HUES48 (cell line): ENCODE results near the gene QSOX1.

Experiments
- H3K27ac ChIP-seq: one replicate; pipeline ENCODE4 v1.7.0; 2013; ENCODE audit warnings: low read depth, low read length, inconsistent platforms
- H3K27me3 ChIP-seq: 2 replicates; pipeline ENCODE4 v1.6.1; 2013; ENCODE audit warnings: mild to moderate bottlenecking, low read length; ENCODE audit not compliant: control insufficient read depth, insufficient read depth
- H3K36me3 ChIP-seq: 2 replicates; pipeline ENCODE4 v1.6.1; 2013; ENCODE audit warnings: low read length; ENCODE audit not compliant: control insufficient read depth, insufficient read depth
- H3K4me1 ChIP-seq: 2 replicates; pipeline ENCODE4 v1.6.1; 2013; ENCODE audit warnings: mild to moderate bottlenecking, low read length; ENCODE audit not compliant: control insufficient read depth, insufficient read depth
- H3K4me3 ChIP-seq: 2 replicates; pipeline ENCODE4 v1.5.1; 2013; ENCODE audit warnings: mild to moderate bottlenecking, low read depth, low read length
- H3K9ac ChIP-seq: 2 replicates; pipeline ENCODE4 v1.6.1; 2013; ENCODE audit warnings: mild to moderate bottlenecking, low read depth, low read length, moderate library complexity
- H3K9me3 ChIP-seq: 2 replicates; pipeline ENCODE4 v1.6.1; 2013; ENCODE audit warnings: low read length; ENCODE audit not compliant: control insufficient read depth, insufficient read depth

The QSOX1 gene, protein sequence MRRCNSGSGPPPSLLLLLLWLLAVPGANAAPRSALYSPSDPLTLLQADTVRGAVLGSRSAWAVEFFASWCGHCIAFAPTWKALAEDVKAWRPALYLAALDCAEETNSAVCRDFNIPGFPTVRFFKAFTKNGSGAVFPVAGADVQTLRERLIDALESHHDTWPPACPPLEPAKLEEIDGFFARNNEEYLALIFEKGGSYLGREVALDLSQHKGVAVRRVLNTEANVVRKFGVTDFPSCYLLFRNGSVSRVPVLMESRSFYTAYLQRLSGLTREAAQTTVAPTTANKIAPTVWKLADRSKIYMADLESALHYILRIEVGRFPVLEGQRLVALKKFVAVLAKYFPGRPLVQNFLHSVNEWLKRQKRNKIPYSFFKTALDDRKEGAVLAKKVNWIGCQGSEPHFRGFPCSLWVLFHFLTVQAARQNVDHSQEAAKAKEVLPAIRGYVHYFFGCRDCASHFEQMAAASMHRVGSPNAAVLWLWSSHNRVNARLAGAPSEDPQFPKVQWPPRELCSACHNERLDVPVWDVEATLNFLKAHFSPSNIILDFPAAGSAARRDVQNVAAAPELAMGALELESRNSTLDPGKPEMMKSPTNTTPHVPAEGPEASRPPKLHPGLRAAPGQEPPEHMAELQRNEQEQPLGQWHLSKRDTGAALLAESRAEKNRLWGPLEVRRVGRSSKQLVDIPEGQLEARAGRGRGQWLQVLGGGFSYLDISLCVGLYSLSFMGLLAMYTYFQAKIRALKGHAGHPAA

DNA sequence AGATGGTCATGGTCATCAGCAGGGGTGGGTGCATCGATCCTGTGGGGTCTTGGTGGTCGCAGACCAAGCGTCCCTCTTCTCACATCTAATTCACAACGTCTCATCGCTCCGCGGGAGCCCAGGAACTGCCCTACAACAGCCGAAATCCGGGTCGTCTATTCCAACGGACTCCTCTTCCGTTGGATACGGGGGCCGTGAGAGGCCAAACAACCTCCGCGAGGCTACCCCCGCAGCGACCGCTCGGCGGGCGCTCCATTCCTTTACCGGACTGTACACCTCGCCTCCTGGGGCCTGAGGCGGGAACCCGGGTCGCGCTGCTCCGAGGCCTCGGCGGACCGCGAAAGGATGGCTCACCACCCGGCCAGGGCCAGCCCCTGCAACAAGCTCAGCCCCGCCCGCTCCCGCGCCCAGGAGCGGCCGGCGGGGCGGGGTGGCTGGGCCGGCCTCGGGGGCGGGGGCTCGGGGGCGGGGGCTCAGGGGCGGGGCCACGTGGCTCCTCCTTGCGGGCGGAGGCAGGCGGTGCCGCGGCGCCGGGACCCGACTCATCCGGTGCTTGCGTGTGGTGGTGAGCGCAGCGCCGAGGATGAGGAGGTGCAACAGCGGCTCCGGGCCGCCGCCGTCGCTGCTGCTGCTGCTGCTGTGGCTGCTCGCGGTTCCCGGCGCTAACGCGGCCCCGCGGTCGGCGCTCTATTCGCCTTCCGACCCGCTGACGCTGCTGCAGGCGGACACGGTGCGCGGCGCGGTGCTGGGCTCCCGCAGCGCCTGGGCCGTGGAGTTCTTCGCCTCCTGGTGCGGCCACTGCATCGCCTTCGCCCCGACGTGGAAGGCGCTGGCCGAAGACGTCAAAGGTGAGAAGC lies at the start of gene QSOX1:
Gene QSOX1 (plus strand): TSS at position 545 of the 857 bp plus-strand sequence. CDS start 39 bp downstream, at position 584.
- Histone ChIP-seq H3K9me3 (no peaks in the 10 kb centered on the region), H3K36me3 (no peaks in the 10 kb centered on the region), H3K4me3 (peak within 1 kb of the TSS; percentile 90), H3K27ac (peak within 1 kb of the TSS; percentile 66), H3K27me3 (peaks cover 19% of the 10 kb centered on the region), H3K9ac (peak within 1 kb of the TSS; percentile 78), H3K4me1 (peaks cover 17% of the 10 kb centered on the region)

DNA sequence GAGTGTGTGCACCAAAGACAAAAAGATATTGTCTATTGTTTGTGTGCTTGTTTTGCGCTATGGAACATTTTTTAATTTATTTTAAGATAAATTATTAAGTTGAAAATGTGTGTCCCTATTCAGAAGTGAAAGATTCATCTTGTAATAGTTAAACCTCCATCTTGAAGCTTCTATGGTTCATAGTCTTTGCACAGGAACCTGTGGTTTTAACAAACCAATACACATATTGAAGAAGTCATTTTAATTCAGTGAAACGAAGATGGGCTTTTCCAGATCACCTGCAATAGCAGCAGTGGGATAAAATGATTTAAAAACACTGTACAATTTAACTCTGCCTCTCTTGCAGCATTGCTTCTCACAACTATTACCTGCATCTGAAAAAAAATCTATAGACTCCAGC lies 42.6 kb upstream of the QSOX1 start:
- Histone ChIP-seq H3K4me1 (no peaks in the 10 kb centered on the region), H3K36me3 (peaks cover 28% of the 10 kb centered on the region), H3K27ac (no peak overlapping the region), H3K4me3 (no peak overlapping the region), H3K9me3 (no peaks in the 10 kb centered on the region), H3K9ac (no peak overlapping the region), H3K27me3 (no peaks in the 10 kb centered on the region)

GRCh38 chr1:180112984-180113647 lies 41.6 kb upstream of the QSOX1 start:
- peaks cover 28% of the 10 kb centered on the region for H3K36me3 ChIP-seq
- no peak overlapping the region for H3K4me3 ChIP-seq
- H3K9me3 ChIP-seq = no peaks in the 10 kb centered on the region
- no peak overlapping the region for H3K9ac ChIP-seq
- no peak overlapping the region for H3K27ac ChIP-seq
- no peaks in the 10 kb centered on the region for H3K4me1 ChIP-seq
- no peaks in the 10 kb centered on the region for H3K27me3 ChIP-seq

- Histone ChIP-seq H3K4me1 (no peaks in the 10 kb centered on the region), H3K27ac (no peak overlapping the region), H3K9me3 (no peaks in the 10 kb centered on the region), H3K4me3 (no peak overlapping the region), H3K36me3 (peaks cover 28% of the 10 kb centered on the region), H3K27me3 (no peaks in the 10 kb centered on the region), H3K9ac (no peak overlapping the region)
Observed at GRCh38 chr1:180114396-180114945, 40.2 kb upstream of the QSOX1 start.

DNA sequence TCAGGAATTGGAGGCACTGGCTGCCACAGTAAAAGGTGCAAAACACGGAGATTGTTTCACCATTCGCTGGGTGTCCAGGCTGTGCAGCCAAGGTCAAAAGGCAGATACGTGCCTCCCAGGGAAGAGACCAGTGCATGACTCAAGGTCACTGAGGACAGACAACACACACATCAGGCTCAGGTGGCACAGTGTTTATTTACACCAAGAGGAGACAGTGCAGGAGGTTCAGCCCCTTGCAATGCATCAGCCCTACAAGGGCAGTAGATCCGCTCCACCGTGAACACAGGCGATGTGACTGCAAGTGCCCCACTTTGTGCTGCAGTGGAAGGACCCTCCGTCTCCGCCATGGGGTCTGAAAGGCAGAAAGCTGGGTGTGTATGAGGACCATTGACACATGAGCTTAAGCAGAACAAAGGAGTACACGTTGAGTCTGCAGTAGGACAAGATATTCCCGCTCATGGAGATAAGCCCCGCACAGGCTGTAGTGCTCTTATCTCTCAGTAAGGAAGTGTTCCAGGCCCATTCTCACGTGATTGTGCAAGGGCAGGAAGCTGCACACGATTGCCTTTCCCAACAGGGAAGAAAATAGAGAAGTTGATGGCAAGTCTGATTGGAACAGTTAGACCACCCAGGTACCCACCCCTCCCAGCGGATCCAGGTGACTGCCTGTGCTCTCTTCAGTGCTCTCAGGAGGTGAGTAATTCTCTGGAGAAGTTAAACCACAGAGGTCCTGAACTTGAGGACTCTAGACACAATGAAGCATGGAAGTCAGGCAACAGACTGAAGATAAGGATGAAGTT lies 37.5 kb upstream of the QSOX1 start:
- no peak overlapping the region for H3K27ac ChIP-seq
- no peak overlapping the region for H3K9ac ChIP-seq
- no peaks in the 10 kb centered on the region for H3K9me3 ChIP-seq
- no peak overlapping the region for H3K4me3 ChIP-seq
- no peaks in the 10 kb centered on the region for H3K27me3 ChIP-seq
- H3K4me1 ChIP-seq = no peaks in the 10 kb centered on the region
- peaks cover 8% of the 10 kb centered on the region for H3K36me3 ChIP-seq

DNA sequence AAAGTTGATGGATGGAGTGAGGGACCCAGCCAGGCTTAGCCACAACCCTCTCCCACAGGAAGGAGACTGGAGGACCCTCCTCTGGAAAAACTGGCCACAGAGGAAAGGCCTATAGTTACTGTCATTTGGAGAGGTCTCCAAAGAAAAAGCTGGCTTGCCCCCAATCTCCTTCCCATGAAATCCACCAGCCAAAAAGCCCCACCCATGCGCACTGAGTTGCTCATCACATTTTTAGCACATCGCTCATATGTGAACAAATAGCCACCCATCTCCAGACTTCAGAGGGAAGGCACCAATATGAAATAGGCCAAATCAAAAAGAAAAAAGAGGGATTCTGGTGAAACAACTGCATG lies 36.9 kb upstream of the QSOX1 start:
- no peak overlapping the region for H3K4me3 ChIP-seq
- H3K27me3 ChIP-seq = no peaks in the 10 kb centered on the region
- H3K4me1 ChIP-seq = no peaks in the 10 kb centered on the region
- no peak overlapping the region for H3K27ac ChIP-seq
- no peaks in the 10 kb centered on the region for H3K9me3 ChIP-seq
- peaks cover 3% of the 10 kb centered on the region for H3K36me3 ChIP-seq
- H3K9ac ChIP-seq = no peak overlapping the region

DNA sequence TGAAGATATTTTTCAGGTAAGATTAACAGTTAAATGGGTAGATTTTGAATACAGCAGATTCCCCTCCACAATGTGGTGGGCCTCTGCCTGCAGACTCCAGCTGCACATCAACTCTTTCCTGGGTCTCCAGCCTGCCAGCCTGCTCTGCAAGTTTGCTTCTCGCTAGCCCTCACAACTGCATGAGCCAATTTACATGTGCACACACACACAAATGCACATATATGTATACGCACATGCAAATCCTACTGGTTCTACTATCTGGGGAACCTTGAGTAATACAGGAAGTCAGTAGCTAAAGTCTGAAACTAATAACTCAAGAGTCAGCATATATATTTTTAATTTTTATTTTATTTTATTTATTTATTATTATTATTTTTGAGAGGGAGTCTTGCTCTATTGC lies 34.8 kb upstream of the QSOX1 start:
- H3K4me3 ChIP-seq = no peak overlapping the region
- H3K27ac ChIP-seq = no peak overlapping the region
- no peaks in the 10 kb centered on the region for H3K4me1 ChIP-seq
- no peaks in the 10 kb centered on the region for H3K36me3 ChIP-seq
- no peak overlapping the region for H3K9ac ChIP-seq
- no peaks in the 10 kb centered on the region for H3K27me3 ChIP-seq
- H3K9me3 ChIP-seq = no peaks in the 10 kb centered on the region

GRCh38 chr1:180123463-180123936 lies 31.2 kb upstream of the QSOX1 start:
- Histone ChIP-seq H3K27ac (no peak overlapping the region), H3K9ac (no peak overlapping the region), H3K4me3 (no peak overlapping the region), H3K27me3 (no peaks in the 10 kb centered on the region), H3K9me3 (no peaks in the 10 kb centered on the region), H3K36me3 (no peaks in the 10 kb centered on the region), H3K4me1 (no peaks in the 10 kb centered on the region)

DNA sequence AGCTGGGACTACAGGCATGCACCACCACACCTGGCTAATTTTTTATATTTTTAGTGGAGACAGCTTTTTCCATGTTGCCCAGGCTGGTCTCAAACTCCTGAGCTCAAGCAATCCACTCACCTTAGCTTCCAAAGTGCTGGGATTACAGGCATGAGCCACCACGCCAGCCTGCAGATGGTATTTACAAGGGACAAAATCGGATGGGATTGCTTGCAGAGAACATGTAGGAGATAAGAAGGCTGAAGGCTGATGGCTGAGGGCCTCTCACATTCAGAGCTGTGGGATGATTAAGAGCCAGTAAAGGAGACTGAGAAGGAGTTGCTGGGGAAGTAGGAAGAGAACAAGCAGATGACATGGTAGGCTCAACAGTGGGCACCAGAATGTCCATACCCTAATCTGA lies 24.0 kb upstream of the QSOX1 start:
- no peak overlapping the region for H3K9ac ChIP-seq
- H3K4me1 ChIP-seq = no peaks in the 10 kb centered on the region
- H3K27me3 ChIP-seq = no peaks in the 10 kb centered on the region
- no peaks in the 10 kb centered on the region for H3K36me3 ChIP-seq
- no peak overlapping the region for H3K27ac ChIP-seq
- no peak overlapping the region for H3K4me3 ChIP-seq
- H3K9me3 ChIP-seq = no peaks in the 10 kb centered on the region

DNA sequence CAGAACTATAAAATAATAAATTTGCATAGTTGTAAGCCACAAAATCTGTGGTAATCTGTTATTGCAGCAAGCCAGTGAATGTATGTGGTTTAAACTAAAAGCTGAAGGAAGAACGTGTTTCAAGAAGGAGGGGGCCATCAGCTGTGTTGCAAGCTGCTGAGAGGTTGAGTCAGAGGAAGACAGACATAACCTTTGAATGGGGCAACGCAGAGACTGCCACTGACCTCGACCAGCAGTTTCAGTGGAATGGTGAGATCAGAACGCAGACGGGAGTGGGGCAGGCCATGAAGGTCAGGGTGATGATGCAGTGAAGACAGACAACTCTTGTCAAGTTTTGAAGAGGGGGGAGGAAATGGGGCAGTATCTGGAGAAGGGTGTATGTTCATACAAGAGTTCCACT lies 23.2 kb upstream of the QSOX1 start:
- H3K36me3 ChIP-seq = no peaks in the 10 kb centered on the region
- no peak overlapping the region for H3K9ac ChIP-seq
- no peak overlapping the region for H3K4me3 ChIP-seq
- no peak overlapping the region for H3K27ac ChIP-seq
- H3K4me1 ChIP-seq = no peaks in the 10 kb centered on the region
- no peaks in the 10 kb centered on the region for H3K9me3 ChIP-seq
- H3K27me3 ChIP-seq = no peaks in the 10 kb centered on the region
